CD14-positive monocyte (primary cell): ENCODE data around the gene RGMA. TPM values are rescaled to one million over a fixed set of nuclear protein-coding genes. Genes with fewer than 3 reads are reported as not detected.

Experiments used
- DNase-seq, 3 donors: peaks; one replicate each; pipeline ENCODE4 v3.0.0-alpha.2; 2011 to 2022
- H2AFZ ChIP-seq: 2 replicates; pipeline ENCODE4 v1.6.0; 2012; ENCODE audit warnings: mild to moderate bottlenecking, low read depth, low read length, inconsistent platforms; ENCODE audit not compliant: insufficient read depth, poor library complexity, severe bottlenecking
- H3K27ac ChIP-seq, 2 donors: 1 replicate in 1 of 2; 2 replicates in 1 of 2; pipeline ENCODE4 v1.5.1; 2012 to 2013; ENCODE audit warnings: low read length in 2 of 2, control low read depth in 1 of 2, inconsistent platforms in 1 of 2, low read depth in 1 of 2, mild to moderate bottlenecking in 1 of 2
- H3K27me3 ChIP-seq, 2 donors: one replicate each; pipeline versions ENCODE4 v1.6.0 to v1.6.1; 2011 to 2013; ENCODE audit warnings: low read length in 2 of 2; ENCODE audit not compliant: control insufficient read depth in 2 of 2, insufficient read depth in 2 of 2
- H3K36me3 ChIP-seq, 2 donors: replicated peaks in 1 of 2; 1 replicate in 1 of 2; 2 replicates in 1 of 2; pipeline versions ENCODE4 v1.5.1 to v1.6.1; 2012 to 2013; ENCODE audit warnings: low read length in 2 of 2, control low read depth in 1 of 2, inconsistent platforms in 1 of 2, mild to moderate bottlenecking in 1 of 2; ENCODE audit not compliant: insufficient read depth in 2 of 2, control insufficient read depth in 1 of 2
- H3K4me1 ChIP-seq, 2 donors: 1 replicate in 1 of 2; 2 replicates in 1 of 2; pipeline versions ENCODE4 v1.5.1 to v1.6.1; 2012 to 2013; ENCODE audit warnings: low read length in 2 of 2, control low read depth in 1 of 2, inconsistent platforms in 1 of 2, mild to moderate bottlenecking in 1 of 2, moderate library complexity in 1 of 2; ENCODE audit not compliant: insufficient read depth in 2 of 2, control insufficient read depth in 1 of 2
- H3K4me2 ChIP-seq: replicated peaks from 2 replicates; pipeline ENCODE3; 2012; ENCODE audit warnings: low read length, moderate library complexity, mild to moderate bottlenecking; ENCODE audit not compliant: poor library complexity, severe bottlenecking; ENCODE audit errors: extremely low read depth
- H3K4me3 ChIP-seq, 3 experiments: fragments of 200-600 bp in 1 of 3; sonication (generic) in 1 of 3; replicated peaks in 1 of 3; 1 replicate in 2 of 3; 2 replicates in 1 of 3; pipeline ENCODE4 v1.5.1; 2011 to 2013; ENCODE audit warnings: low read length in 3 of 3, mild to moderate bottlenecking in 3 of 3, control low read depth in 2 of 3, low read depth in 2 of 3, inconsistent platforms in 1 of 3, moderate library complexity in 1 of 3
- H3K79me2 ChIP-seq: 2 replicates; pipeline ENCODE4 v1.6.0; 2012; ENCODE audit warnings: mild to moderate bottlenecking, control low read depth, inconsistent platforms, low read length, moderate library complexity; ENCODE audit not compliant: insufficient read depth
- H3K9ac ChIP-seq: 2 replicates; pipeline ENCODE4 v1.6.0; 2017; ENCODE audit warnings: low read length, mild to moderate bottlenecking; ENCODE audit not compliant: insufficient read depth, poor library complexity, severe bottlenecking
- H3K9me3 ChIP-seq, 2 donors: replicated peaks in 1 of 2; 1 replicate in 1 of 2; 2 replicates in 1 of 2; pipeline versions ENCODE4 v1.5.1 to v1.6.1; 2012 to 2013; ENCODE audit warnings: low read length in 2 of 2, control low read depth in 1 of 2; ENCODE audit not compliant: control insufficient read depth in 1 of 2, insufficient read depth in 1 of 2
- H4K20me1 ChIP-seq: 2 replicates; pipeline ENCODE4 v1.6.0; 2012; ENCODE audit warnings: mild to moderate bottlenecking, low read length, control low read depth, moderate library complexity; ENCODE audit not compliant: insufficient read depth
- H3K27ac Mint-ChIP-seq, 7 donors: one replicate each; pipeline ENCODE4 v1.8.0; 2020; ENCODE audit warnings: mild to moderate bottlenecking in 7 of 7, mixed read lengths in 7 of 7, moderate library complexity in 6 of 7, inconsistent platforms in 2 of 7
- H3K27me3 Mint-ChIP-seq, 3 donors: one replicate each; pipeline ENCODE4 v1.8.0; 2021 to 2022; ENCODE audit warnings: low read depth in 3 of 3, mild to moderate bottlenecking in 3 of 3, mixed read lengths in 3 of 3, moderate library complexity in 3 of 3, inconsistent platforms in 1 of 3
- H3K36me3 Mint-ChIP-seq, 2 donors: one replicate each; pipeline ENCODE4 v1.8.0; 2020; ENCODE audit warnings: mixed read lengths in 2 of 2, inconsistent platforms in 1 of 2, mild to moderate bottlenecking in 1 of 2
- H3K4me1 Mint-ChIP-seq: one replicate; pipeline ENCODE4 v1.8.0; 2020; ENCODE audit warnings: mild to moderate bottlenecking, mixed read lengths
- H3K4me3 Mint-ChIP-seq, 2 donors: one replicate each; pipeline ENCODE4 v1.8.0; 2020; ENCODE audit warnings: mild to moderate bottlenecking in 2 of 2, mixed read lengths in 2 of 2, moderate library complexity in 1 of 2
- H3K9me3 Mint-ChIP-seq, 7 donors: one replicate each; pipeline ENCODE4 v1.8.0; 2020 to 2022; ENCODE audit warnings: mixed read lengths in 7 of 7, mild to moderate bottlenecking in 6 of 7, moderate library complexity in 6 of 7, inconsistent platforms in 2 of 7
- CTCF ChIP-seq: fragments of 200-600 bp; IDR thresholded peaks from one replicate; pipeline ENCODE4 v1.8.0; 2022; ENCODE audit warnings: antibody characterized with exemption, mild to moderate bottlenecking
- WGBS: methylation state at CpG from one replicate; pipeline ENCODE4 v1.1.5; 2013; ENCODE audit warnings: missing lambda C conversion rate; ENCODE audit not compliant: insufficient coverage; 5-methylcytosine and 5-hydroxymethylcytosine counted together
- intact Hi-C, 2 donors: fragments of 100-400 bp; cut with micrococcal nuclease; formaldehyde crosslinking; loops; one replicate each; pipeline versions ENCODE4 v1.15.0 to v1.15.1; 2023
- polyA plus RNA-seq, 3 donors: library from polyadenylated mRNA; depleted of rRNA in 1 of 3; unstranded in 2 of 3; stranded (reverse) in 1 of 3; fragments of 300-500 nt in 2 of 3; fragments of >200 nt in 1 of 3; fragmentation: Illumina TruSeq in 2 of 3; gene quantifications; 1 replicate in 2 of 3; 2 replicates in 1 of 3; pipeline ENCODE4 v1.2.3, GENCODE V29; 2012 to 2021

The RGMA gene
- polyA plus RNA-seq, 3 donors, result 0.07 to 0.35 (median 0.08) TPM

GRCh38 chr15:93070132-93070531 is 18.9 kb downstream of the RGMA start:
- intact Hi-C loops, result no loop called here
- Histone ChIP-seq H3K4me3 (no peak overlapping the region), H3K27ac (no peak overlapping the region), H3K4me2 (no peak overlapping the region), H3K4me1 (peaks cover 15 to 19% of the 10 kb centered on the region in 2 donors), H3K36me3 (no peaks in the 10 kb centered on the region), H2AFZ (no peak overlapping the region), H4K20me1 (no peaks in the 10 kb centered on the region), H3K9me3 (peaks cover 0 to 12% of the 10 kb centered on the region in 2 donors), H3K9ac (no peak overlapping the region), H3K27me3 (peaks cover 25 to 46% of the 10 kb centered on the region in 2 donors), H3K79me2 (no peaks in the 10 kb centered on the region)
- Mint-ChIP-seq H3K36me3 (peaks cover 0 to 4% of the 10 kb centered on the region in 2 donors), H3K4me1 (peaks cover 22% of the 10 kb centered on the region), H3K4me3 (peak overlapping the region in 1 of 2 donors; percentile 44), H3K9me3 (peaks cover 0 to 19% (median 4%) of the 10 kb centered on the region in 7 donors), H3K27ac (no peak overlapping the region), H3K27me3 (peaks cover 44 to 55% (median 51%) of the 10 kb centered on the region in 3 donors)
- no peak for DNase-seq
- WGBS, result 98% methylated on average over 6 of the region's 10 CpGs
- TF ChIP-seq CTCF, result no peak

GRCh38 chr15:93068581-93069199 is 20.3 kb downstream of the RGMA start:
- Histone ChIP-seq H3K27me3 (peaks cover 15 to 31% of the 10 kb centered on the region in 2 donors), H2AFZ (no peak overlapping the region), H3K4me2 (no peak overlapping the region), H4K20me1 (no peaks in the 10 kb centered on the region), H3K27ac (no peak overlapping the region), H3K9me3 (peaks cover 0 to 10% of the 10 kb centered on the region in 2 donors), H3K36me3 (no peaks in the 10 kb centered on the region), H3K79me2 (no peaks in the 10 kb centered on the region), H3K4me1 (peaks cover 14 to 18% of the 10 kb centered on the region in 2 donors), H3K9ac (no peak overlapping the region), H3K4me3 (no peak overlapping the region)
- intact Hi-C loops, result no loop called here
- Mint-ChIP-seq H3K9me3 (peaks cover 0 to 10% (median 2%) of the 10 kb centered on the region in 7 donors), H3K27ac (no peak overlapping the region), H3K27me3 (peaks cover 31 to 40% (median 37%) of the 10 kb centered on the region in 3 donors), H3K36me3 (peaks cover 0 to 2% of the 10 kb centered on the region in 2 donors), H3K4me3 (no peak overlapping the region), H3K4me1 (peaks cover 19% of the 10 kb centered on the region)
- TF ChIP-seq CTCF, result no peak
- DNase-seq, result no peak
- 100% methylated on average over 2 of the region's 6 CpGs for WGBS
